GM21515 (cell line): ENCODE results near the gene REEP6.
"Not testable (repeated sequence)": the region's sequence is repeated elsewhere in the genome, so short reads cannot be mapped to it uniquely, and the experiment has no call there.

ENCODE experiments used
- ATAC-seq: cut with Tn5 transposase; IDR thresholded peaks from one replicate; pipeline ENCODE4 v1.9.1; 2021; ENCODE audit not compliant: unreplicated experiment

The REEP6 gene

GRCh38 chr19:1471515-1472160 is 19.3 kb upstream of the REEP6 start:
- ATAC-seq, result no peak

- no peak for ATAC-seq
Observed at GRCh38 chr19:1472231-1473084, 18.5 kb upstream of the REEP6 start.

- no peak for ATAC-seq
Observed at GRCh38 chr19:1473085-1473851, 17.7 kb upstream of the REEP6 start.

- no peak for ATAC-seq
Observed at GRCh38 chr19:1474011-1474764, 16.8 kb upstream of the REEP6 start.

GRCh38 chr19:1474765-1475351 is 16.1 kb upstream of the REEP6 start:
- ATAC-seq, result no peak

- ATAC-seq, result no peak
Observed at GRCh38 chr19:1475751-1476437, 15.1 kb upstream of the REEP6 start.

GRCh38 chr19:1477056-1477455 is 13.9 kb upstream of the REEP6 start:
- not testable (repeated sequence) for ATAC-seq

- ATAC-seq, result peak; percentile 82
Observed at GRCh38 chr19:1478934-1479707, 11.9 kb upstream of the REEP6 start, which contains the start of gene C19orf25. TSS of gene C19orf25 (minus strand) at chr19:1479215. CDS start at chr19:1478903, 312 bp downstream.

- no peak for ATAC-seq
Observed at GRCh38 chr19:1481224-1481892, 9.6 kb upstream of the REEP6 start.

GRCh38 chr19:1481893-1482360 is 9.1 kb upstream of the REEP6 start:
- no peak for ATAC-seq

- ATAC-seq, result no peak
Observed at GRCh38 chr19:1482361-1483130, 8.4 kb upstream of the REEP6 start.

- no peak for ATAC-seq
Observed at GRCh38 chr19:1483131-1483978, 7.6 kb upstream of the REEP6 start.

- ATAC-seq, result no peak
Observed at GRCh38 chr19:1483979-1484428, 7.0 kb upstream of the REEP6 start.

GRCh38 chr19:1486720-1487575 is 4.0 kb upstream of the REEP6 start:
- no peak for ATAC-seq

- ATAC-seq, result no peak
Observed at GRCh38 chr19:1487576-1488281, 3.3 kb upstream of the REEP6 start.
